RWPE2 (cell line): ENCODE results near the gene CD79A.

Experiments
- ATAC-seq: fragments of 200-7000 bp; cut with Tn5 transposase; 3 replicates; pipeline ENCODE4 v1.9.1; 2021; ENCODE audit warnings: low read depth
- DNase-seq: peaks from one replicate; pipeline ENCODE4 v3.0.0-alpha.2; 2020; ENCODE audit warnings: low spot score
- H3K27ac ChIP-seq: fragments of 450-650 bp; 2 replicates; pipeline ENCODE4 v1.5.1; 2017; ENCODE audit warnings: mild to moderate bottlenecking; ENCODE audit not compliant: poor library complexity, severe bottlenecking
- H3K27me3 ChIP-seq: fragments of 250-450 bp; sonication (Bioruptor Pico); 2 replicates; pipeline ENCODE4 v1.5.1; 2021; ENCODE audit warnings: mild to moderate bottlenecking, moderate library complexity; ENCODE audit not compliant: insufficient read depth, poor library complexity, severe bottlenecking
- H3K36me3 ChIP-seq: fragments of 250-450 bp; sonication (Bioruptor Pico); 2 replicates; pipeline ENCODE4 v1.5.1; 2020; ENCODE audit warnings: low read depth, mild to moderate bottlenecking, moderate library complexity
- H3K4me1 ChIP-seq: fragments of 250-450 bp; sonication (Bioruptor Pico); 2 replicates; pipeline ENCODE4 v1.5.1; 2021; ENCODE audit warnings: mild to moderate bottlenecking, moderate library complexity; ENCODE audit not compliant: insufficient read depth, poor library complexity, severe bottlenecking
- H3K4me3 ChIP-seq: fragments of 250-450 bp; sonication (Bioruptor Pico); 2 replicates; pipeline ENCODE4 v1.5.1; 2021; ENCODE audit warnings: mild to moderate bottlenecking, moderate library complexity; ENCODE audit not compliant: severe bottlenecking
- H3K9me3 ChIP-seq: fragments of 250-450 bp; sonication (Bioruptor Pico); 2 replicates; pipeline ENCODE4 v1.5.1; 2021; ENCODE audit warnings: mild to moderate bottlenecking, moderate library complexity; ENCODE audit not compliant: severe bottlenecking
- TF ChIP-seq, protein P1 (sequence below): fragments of 450-650 bp; IDR thresholded peaks from one replicate; pipeline ENCODE4 v1.5.1; 2017; ENCODE audit warnings: mild to moderate bottlenecking, moderate library complexity; ENCODE audit not compliant: poor library complexity, severe bottlenecking

Gene CD79A

DNA sequence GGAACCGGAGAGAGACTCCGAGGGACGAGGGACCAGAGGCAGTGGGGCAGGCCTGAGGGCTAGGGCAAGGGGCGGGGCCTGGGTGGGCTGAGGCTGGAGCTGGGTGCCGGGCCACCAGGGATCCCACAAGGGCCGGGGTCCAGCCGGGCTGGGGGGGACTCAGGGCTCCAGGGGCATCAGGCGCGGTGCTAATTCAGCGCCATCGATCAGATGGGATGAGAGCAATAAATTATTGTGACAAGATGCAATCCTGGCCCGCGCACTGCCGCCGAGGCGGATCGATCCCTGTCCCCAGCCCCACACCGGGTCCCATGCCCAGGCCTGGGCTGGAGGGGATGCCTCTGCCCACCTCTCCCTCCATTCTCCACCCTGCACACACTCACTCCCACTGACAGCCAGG lies 45.5 kb downstream of the CD79A start:
- Histone ChIP-seq H3K9me3 (no peaks in the 10 kb centered on the region), H3K4me3 (no peak overlapping the region), H3K27ac (no peak overlapping the region), H3K4me1 (no peaks in the 10 kb centered on the region), H3K27me3 (peaks cover 61% of the 10 kb centered on the region), H3K36me3 (no peaks in the 10 kb centered on the region)
- no peak for ATAC-seq
- no peak for DNase-seq
- TF ChIP-seq, protein P1, sequence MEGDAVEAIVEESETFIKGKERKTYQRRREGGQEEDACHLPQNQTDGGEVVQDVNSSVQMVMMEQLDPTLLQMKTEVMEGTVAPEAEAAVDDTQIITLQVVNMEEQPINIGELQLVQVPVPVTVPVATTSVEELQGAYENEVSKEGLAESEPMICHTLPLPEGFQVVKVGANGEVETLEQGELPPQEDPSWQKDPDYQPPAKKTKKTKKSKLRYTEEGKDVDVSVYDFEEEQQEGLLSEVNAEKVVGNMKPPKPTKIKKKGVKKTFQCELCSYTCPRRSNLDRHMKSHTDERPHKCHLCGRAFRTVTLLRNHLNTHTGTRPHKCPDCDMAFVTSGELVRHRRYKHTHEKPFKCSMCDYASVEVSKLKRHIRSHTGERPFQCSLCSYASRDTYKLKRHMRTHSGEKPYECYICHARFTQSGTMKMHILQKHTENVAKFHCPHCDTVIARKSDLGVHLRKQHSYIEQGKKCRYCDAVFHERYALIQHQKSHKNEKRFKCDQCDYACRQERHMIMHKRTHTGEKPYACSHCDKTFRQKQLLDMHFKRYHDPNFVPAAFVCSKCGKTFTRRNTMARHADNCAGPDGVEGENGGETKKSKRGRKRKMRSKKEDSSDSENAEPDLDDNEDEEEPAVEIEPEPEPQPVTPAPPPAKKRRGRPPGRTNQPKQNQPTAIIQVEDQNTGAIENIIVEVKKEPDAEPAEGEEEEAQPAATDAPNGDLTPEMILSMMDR = no peak

DNA sequence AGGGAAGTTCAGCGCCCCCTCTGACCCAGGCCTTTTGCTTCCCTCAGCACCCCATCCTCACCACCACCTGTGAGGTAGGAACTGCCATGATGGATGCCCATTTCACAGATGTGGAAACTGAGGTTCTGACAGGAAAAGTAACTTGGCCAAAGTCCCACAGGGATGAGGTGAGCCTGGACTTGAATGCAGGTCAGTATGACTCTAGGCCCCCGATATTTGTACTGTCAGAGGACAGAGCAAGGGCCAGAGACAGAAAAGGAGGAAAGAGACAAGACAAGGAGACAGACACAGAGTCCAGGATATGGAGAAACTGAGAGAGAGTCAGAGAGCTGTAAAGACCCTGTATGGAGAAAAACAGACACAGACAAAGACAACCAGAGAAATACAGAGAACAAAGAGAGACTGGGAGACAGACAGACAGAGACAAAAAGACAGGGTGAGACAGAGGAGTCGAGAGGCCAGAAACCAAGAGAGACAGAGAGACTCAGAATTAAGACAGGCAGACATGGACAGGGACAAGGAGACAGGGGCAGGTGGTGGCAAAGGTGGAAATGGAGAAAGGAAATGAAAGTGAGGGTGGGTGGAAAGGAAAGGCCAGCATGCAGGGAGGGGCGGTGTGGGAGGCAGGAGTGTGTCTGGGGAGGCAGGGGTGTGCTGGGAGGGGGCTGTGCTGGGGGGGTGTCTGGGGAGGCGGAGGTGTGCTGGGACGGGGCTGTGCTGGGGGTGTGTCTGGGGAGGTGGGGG lies 46.1 kb downstream of the CD79A start:
- H3K4me3 ChIP-seq = no peak overlapping the region
- TF ChIP-seq, protein P1 = no peak
- H3K9me3 ChIP-seq = no peaks in the 10 kb centered on the region
- H3K27ac ChIP-seq = no peak overlapping the region
- DNase-seq = no peak
- H3K27me3 ChIP-seq = peaks cover 64% of the 10 kb centered on the region
- H3K36me3 ChIP-seq = no peaks in the 10 kb centered on the region
- no peaks in the 10 kb centered on the region for H3K4me1 ChIP-seq
- ATAC-seq = no peak

DNA sequence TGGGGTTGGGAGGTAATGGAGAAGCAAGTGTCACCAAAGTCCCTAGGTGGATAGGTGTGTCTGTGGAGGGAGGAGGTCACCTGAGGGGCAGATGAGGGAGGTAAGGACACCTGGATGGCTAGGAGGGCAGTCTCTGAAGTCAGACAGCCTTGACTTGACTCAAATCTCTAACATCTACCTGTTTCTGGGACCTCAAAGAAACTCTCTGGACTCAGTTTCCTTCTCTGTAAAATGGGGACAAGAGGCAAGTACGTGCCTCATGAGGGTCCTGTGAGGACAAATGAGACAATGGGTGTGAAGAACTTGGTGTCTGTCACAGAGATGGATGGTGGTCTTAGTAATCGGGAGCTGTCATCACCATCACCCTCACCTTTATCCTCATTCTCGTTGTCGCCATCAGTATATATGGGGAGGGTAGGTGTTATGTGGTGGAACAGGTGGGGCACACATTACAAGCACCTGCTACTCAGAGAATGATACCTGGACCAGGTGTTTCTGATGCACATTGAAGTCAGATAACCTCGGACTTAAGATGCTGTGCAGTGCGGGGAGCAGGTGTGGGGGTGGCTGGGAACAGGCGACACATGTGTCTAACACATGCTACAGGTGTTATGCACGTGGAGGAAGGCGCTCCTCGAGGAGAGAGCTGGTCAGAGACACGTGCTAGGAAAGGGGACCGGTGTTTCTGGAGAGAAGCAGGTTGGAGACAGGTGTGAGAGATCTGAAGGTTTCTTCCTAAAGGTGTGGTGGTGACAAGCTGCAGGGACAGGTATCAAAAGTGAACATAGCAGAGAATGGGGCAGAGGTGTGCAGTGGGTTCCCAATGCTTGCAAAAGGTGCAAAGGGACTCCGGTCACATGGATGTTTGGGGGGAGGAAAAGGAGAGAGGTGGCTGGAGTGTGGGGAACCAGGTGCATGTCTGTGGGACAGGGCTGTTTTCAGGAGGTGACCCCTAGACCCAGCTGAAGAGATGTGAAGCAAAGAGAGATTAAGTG lies 47.4 kb downstream of the CD79A start:
- Histone ChIP-seq H3K4me3 (no peak overlapping the region), H3K27ac (no peak overlapping the region), H3K4me1 (no peaks in the 10 kb centered on the region), H3K27me3 (peaks cover 75% of the 10 kb centered on the region), H3K9me3 (no peaks in the 10 kb centered on the region), H3K36me3 (no peaks in the 10 kb centered on the region)
- ATAC-seq (no peak), DNase-seq (no peak)
- TF ChIP-seq, protein P1 = no peak

DNA sequence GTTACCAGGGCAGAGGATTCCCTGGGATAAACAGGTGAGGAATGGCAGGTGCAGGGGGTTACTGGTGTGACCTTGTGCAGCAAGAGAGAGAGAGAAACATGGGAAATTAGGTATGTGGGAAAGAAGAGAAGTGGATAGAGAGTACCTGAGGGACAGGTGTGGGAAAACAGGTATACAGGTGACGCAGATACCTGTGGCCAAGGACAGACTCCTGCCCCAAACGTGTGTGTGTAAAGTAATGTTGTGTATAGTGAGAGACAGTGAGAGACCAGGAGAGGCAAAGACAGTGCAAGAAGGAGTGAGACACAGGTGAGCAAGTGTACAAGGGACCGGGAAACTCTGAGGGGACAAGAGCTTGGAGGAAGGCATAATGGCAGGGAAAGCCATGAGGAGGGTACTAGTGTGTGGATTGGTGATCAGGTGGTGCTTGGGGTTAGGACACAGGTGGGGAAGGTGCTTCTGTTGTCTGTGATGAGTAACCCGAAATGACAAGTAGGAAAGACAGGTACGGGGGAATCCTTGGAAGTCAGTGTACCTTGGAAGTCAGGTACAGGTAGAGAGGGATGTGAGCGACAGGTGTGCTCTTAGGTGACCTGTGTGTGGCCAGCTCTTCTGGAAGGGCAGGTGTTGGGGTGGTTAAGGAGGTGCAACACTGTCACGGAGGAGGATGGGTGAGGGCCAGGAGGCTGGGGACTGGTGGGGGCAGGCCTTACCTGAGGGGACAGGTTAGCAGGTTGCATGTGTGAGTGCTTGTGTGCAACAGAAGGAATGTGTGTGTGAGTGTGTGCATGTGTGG lies 48.3 kb downstream of the CD79A start:
- Histone ChIP-seq H3K36me3 (no peaks in the 10 kb centered on the region), H3K27ac (no peak overlapping the region), H3K4me3 (no peak overlapping the region), H3K4me1 (no peaks in the 10 kb centered on the region), H3K9me3 (no peaks in the 10 kb centered on the region), H3K27me3 (peaks cover 84% of the 10 kb centered on the region)
- no peak for DNase-seq
- ATAC-seq = peak; percentile 16; the same call in 1 of the 3 replicates
- TF ChIP-seq, protein P1 = no peak
